Esophagus squamous epithelium (tissue), 4 donors: ENCODE results near the gene TXNDC9.
"Not testable (repeated sequence)": the region's sequence is repeated elsewhere in the genome, so short reads cannot be mapped to it uniquely, and the experiment has no call there.

Experiments used
- POLR2A ChIP-seq, 4 donors: fragments of 450-650 bp; IDR thresholded peaks; one replicate each; pipeline ENCODE4 v1.6.1; 2017; ENCODE audit warnings: antibody characterized with exemption in 4 of 4, mild to moderate bottlenecking in 4 of 4, moderate library complexity in 3 of 4
- TF ChIP-seq, protein P1 (sequence below), 6 experiments: fragments of 450-650 bp in 4 of 6; fragments of 200-600 bp in 2 of 6; sonication (generic) in 2 of 6; IDR thresholded peaks; one replicate each; pipeline ENCODE4 v1.5.1; 2016 to 2019; ENCODE audit warnings: antibody characterized with exemption in 6 of 6, mild to moderate bottlenecking in 4 of 6, moderate library complexity in 4 of 6

- TF ChIP-seq, protein P1, sequence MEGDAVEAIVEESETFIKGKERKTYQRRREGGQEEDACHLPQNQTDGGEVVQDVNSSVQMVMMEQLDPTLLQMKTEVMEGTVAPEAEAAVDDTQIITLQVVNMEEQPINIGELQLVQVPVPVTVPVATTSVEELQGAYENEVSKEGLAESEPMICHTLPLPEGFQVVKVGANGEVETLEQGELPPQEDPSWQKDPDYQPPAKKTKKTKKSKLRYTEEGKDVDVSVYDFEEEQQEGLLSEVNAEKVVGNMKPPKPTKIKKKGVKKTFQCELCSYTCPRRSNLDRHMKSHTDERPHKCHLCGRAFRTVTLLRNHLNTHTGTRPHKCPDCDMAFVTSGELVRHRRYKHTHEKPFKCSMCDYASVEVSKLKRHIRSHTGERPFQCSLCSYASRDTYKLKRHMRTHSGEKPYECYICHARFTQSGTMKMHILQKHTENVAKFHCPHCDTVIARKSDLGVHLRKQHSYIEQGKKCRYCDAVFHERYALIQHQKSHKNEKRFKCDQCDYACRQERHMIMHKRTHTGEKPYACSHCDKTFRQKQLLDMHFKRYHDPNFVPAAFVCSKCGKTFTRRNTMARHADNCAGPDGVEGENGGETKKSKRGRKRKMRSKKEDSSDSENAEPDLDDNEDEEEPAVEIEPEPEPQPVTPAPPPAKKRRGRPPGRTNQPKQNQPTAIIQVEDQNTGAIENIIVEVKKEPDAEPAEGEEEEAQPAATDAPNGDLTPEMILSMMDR (IDR thresholded peaks at IDR 0.05), result not testable (repeated sequence)
- TF ChIP-seq POLR2A (IDR thresholded peaks at IDR 0.05), result not testable (repeated sequence)
These were observed 57.9 kb downstream of the TXNDC9 start for GRCh38 chr2:99278195-99278765.
